Mammary epithelial cell (primary cell): ENCODE results near the gene RFTN1.

Source experiments
- EZH2 ChIP-seq: IDR thresholded peaks from 2 replicates; pipeline ENCODE4 v1.6.1; 2012; ENCODE audit warnings: low read length, inconsistent platforms, borderline replicate concordance
- TF ChIP-seq, protein P1 (sequence below), 2 donors: IDR thresholded peaks in 1 of 2; conservative IDR thresholded peaks in 1 of 2; 2 replicates each; pipeline ENCODE4 v1.5.1; 2011 to 2012; ENCODE audit warnings: inconsistent platforms in 2 of 2, low read length in 2 of 2, mild to moderate bottlenecking in 2 of 2, control low read depth in 1 of 2, low read depth in 1 of 2; ENCODE audit not compliant: insufficient read depth in 1 of 2; ENCODE audit errors: extremely low read depth in 1 of 2

DNA sequence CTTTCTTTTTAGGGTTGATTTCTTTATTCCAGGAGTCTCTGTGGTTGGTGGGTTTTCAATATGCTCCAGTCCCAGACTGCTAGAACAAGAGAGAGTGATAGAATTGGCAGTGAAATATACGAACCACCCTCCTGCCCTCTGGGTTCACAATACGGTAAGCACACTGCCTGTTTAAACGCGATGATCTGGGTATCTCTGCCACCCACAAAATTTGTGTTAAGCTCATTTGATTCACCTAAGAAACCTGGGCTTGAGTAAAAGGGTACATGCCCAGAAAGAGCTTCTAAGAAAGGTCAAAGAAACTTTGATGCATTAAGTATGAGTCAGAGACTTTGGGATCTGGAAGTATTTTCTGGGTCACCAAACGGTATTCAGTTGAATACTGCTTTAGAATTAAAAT, 218.7 kb downstream of the RFTN1 start:
- TF ChIP-seq, protein P1, sequence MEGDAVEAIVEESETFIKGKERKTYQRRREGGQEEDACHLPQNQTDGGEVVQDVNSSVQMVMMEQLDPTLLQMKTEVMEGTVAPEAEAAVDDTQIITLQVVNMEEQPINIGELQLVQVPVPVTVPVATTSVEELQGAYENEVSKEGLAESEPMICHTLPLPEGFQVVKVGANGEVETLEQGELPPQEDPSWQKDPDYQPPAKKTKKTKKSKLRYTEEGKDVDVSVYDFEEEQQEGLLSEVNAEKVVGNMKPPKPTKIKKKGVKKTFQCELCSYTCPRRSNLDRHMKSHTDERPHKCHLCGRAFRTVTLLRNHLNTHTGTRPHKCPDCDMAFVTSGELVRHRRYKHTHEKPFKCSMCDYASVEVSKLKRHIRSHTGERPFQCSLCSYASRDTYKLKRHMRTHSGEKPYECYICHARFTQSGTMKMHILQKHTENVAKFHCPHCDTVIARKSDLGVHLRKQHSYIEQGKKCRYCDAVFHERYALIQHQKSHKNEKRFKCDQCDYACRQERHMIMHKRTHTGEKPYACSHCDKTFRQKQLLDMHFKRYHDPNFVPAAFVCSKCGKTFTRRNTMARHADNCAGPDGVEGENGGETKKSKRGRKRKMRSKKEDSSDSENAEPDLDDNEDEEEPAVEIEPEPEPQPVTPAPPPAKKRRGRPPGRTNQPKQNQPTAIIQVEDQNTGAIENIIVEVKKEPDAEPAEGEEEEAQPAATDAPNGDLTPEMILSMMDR (conservative IDR thresholded peaks at IDR 0.05 in 1 of 2, IDR thresholded peaks at IDR 0.05 in 1 of 2; ENCODE audit: extremely low read depth in 1 of 2, insufficient read depth in 1 of 2, low read depth in 1 of 2, low read length in 2 of 2), result no peak
- TF ChIP-seq EZH2, result no peak
